ENCODE data around the gene IL1RAPL2.
A peak's percentile ranks its signal among the peaks of the same experiment; 100 is the strongest.

The IL1RAPL2 gene

GRCh38 chrX:105462186-105462585 is 896.2 kb downstream of the IL1RAPL2 start:
- no peak for DNase-seq (ENCODE audit: low read depth)

GRCh38 chrX:105463473-105463872 is 897.5 kb downstream of the IL1RAPL2 start:
- peak; percentile 85 for DNase-seq (ENCODE audit: low read depth)

- no peak for DNase-seq (ENCODE audit: low read depth)
Observed at GRCh38 chrX:105464618-105465017, 898.6 kb downstream of the IL1RAPL2 start.

GRCh38 chrX:105468741-105469140 is 902.7 kb downstream of the IL1RAPL2 start:
- no peak for DNase-seq (ENCODE audit: low read depth)

GRCh38 chrX:105471597-105471996 is 905.6 kb downstream of the IL1RAPL2 start:
- no peak for DNase-seq (ENCODE audit: low read depth)

GRCh38 chrX:105475801-105476200 is 909.8 kb downstream of the IL1RAPL2 start:
- DNase-seq (ENCODE audit: low read depth), result no peak

- no peak for DNase-seq (ENCODE audit: low read depth)
Observed at GRCh38 chrX:105477351-105477750, 911.4 kb downstream of the IL1RAPL2 start.

- DNase-seq (ENCODE audit: low read depth), result no peak
Observed at GRCh38 chrX:105480646-105481310, 914.8 kb downstream of the IL1RAPL2 start.

- peak; percentile 63 for DNase-seq (ENCODE audit: low read depth)
Observed at GRCh38 chrX:105483011-105483410, 917.0 kb downstream of the IL1RAPL2 start.

GRCh38 chrX:105488716-105489115 is 922.7 kb downstream of the IL1RAPL2 start:
- DNase-seq (ENCODE audit: low read depth), result peak; percentile 30

GRCh38 chrX:105495376-105495775 is 929.4 kb downstream of the IL1RAPL2 start:
- no peak for DNase-seq (ENCODE audit: low read depth)

- DNase-seq (ENCODE audit: low read depth), result no peak
Observed at GRCh38 chrX:105502336-105502735, 936.3 kb downstream of the IL1RAPL2 start.

GRCh38 chrX:105515561-105515960 is 949.6 kb downstream of the IL1RAPL2 start:
- DNase-seq (ENCODE audit: low read depth), result no peak

- DNase-seq (ENCODE audit: low read depth), result no peak
Observed at GRCh38 chrX:105526431-105526830, 960.4 kb downstream of the IL1RAPL2 start.

- DNase-seq (ENCODE audit: low read depth), result peak; percentile 63
Observed at GRCh38 chrX:105527759-105528158, 961.8 kb downstream of the IL1RAPL2 start.

GRCh38 chrX:105533951-105534350 is 968.0 kb downstream of the IL1RAPL2 start:
- DNase-seq (ENCODE audit: low read depth), result peak; percentile 11

GRCh38 chrX:105543283-105543682 is 977.3 kb downstream of the IL1RAPL2 start:
- no peak for DNase-seq (ENCODE audit: low read depth)

- no peak for DNase-seq (ENCODE audit: low read depth)
Observed at GRCh38 chrX:105550043-105550663, 984.2 kb downstream of the IL1RAPL2 start.

- peak; percentile 59 for DNase-seq (ENCODE audit: low read depth)
Observed at GRCh38 chrX:105552395-105552794, 986.4 kb downstream of the IL1RAPL2 start.

- no peak for DNase-seq (ENCODE audit: low read depth)
Observed at GRCh38 chrX:105553118-105553517, 987.1 kb downstream of the IL1RAPL2 start.

- DNase-seq (ENCODE audit: low read depth), result peak; percentile 90
Observed at GRCh38 chrX:105564501-105564900, 998.5 kb downstream of the IL1RAPL2 start.

- DNase-seq (ENCODE audit: low read depth), result peak; percentile 52
Observed at GRCh38 chrX:105565856-105566255, 999.9 kb downstream of the IL1RAPL2 start.

- DNase-seq (ENCODE audit: low read depth), result peak; percentile 73
Observed at GRCh38 chrX:105567082-105567481, 1001.1 kb downstream of the IL1RAPL2 start.

GRCh38 chrX:105608745-105609144 is 1042.7 kb downstream of the IL1RAPL2 start:
- DNase-seq (ENCODE audit: low read depth), result peak; percentile 1
